Erythroblast (primary cell): ENCODE measurements around the gene RBM10.

Experiments
- DNase-seq, 2 experiments: peaks; one replicate each; lab custom pipeline; 2025; lab: John Stamatoyannopoulos, UW
- GATA1 ChIP-seq: IDR thresholded peaks from 2 replicates; pipeline ENCODE4 v1.6.1; 2011; ENCODE audit warnings: low read depth, mild to moderate bottlenecking, control low read depth, low read length, moderate library complexity
- POLR2A ChIP-seq: IDR thresholded peaks from 2 replicates; pipeline ENCODE4 v1.6.1; 2011; ENCODE audit warnings: mild to moderate bottlenecking, low read length

Gene RBM10

GRCh38 chrX:47166126-47166525, 21.1 kb downstream of the RBM10 start:
- DNase-seq, result no peak
- TF ChIP-seq POLR2A (no peak), GATA1 (no peak)

- TF ChIP-seq POLR2A (no peak), GATA1 (no peak)
- DNase-seq, result no peak
Observed at GRCh38 chrX:47168495-47169073, 23.6 kb downstream of the RBM10 start.

- TF ChIP-seq GATA1 (no peak), POLR2A (no peak)
- no peak for DNase-seq
Observed at GRCh38 chrX:47169273-47169672, 24.3 kb downstream of the RBM10 start.

- no peak for TF ChIP-seq POLR2A
- TF ChIP-seq GATA1, result no peak
- no peak for DNase-seq
Observed at GRCh38 chrX:47169726-47170515, 24.9 kb downstream of the RBM10 start.

- no peak for TF ChIP-seq GATA1
- DNase-seq, result no peak
Observed at GRCh38 chrX:47170861-47171692, 26.1 kb downstream of the RBM10 start.

GRCh38 chrX:47171996-47172395, 27.0 kb downstream of the RBM10 start:
- TF ChIP-seq POLR2A, result no peak
- TF ChIP-seq GATA1, result no peak
- DNase-seq, result no peak

- TF ChIP-seq GATA1 (no peak), POLR2A (no peak)
- no peak for DNase-seq
Observed at GRCh38 chrX:47172549-47172948, 27.5 kb downstream of the RBM10 start.

GRCh38 chrX:47172971-47173792, 28.2 kb downstream of the RBM10 start:
- DNase-seq, result no peak
- TF ChIP-seq GATA1 (no peak), POLR2A (no peak)

GRCh38 chrX:47174376-47174775, 29.4 kb downstream of the RBM10 start:
- no peak for DNase-seq
- no peak for TF ChIP-seq GATA1
- no peak for TF ChIP-seq POLR2A

- DNase-seq, result no peak
Observed at GRCh38 chrX:47174846-47175587, 30.0 kb downstream of the RBM10 start.

GRCh38 chrX:47175588-47175980, 30.6 kb downstream of the RBM10 start:
- TF ChIP-seq POLR2A (no peak), GATA1 (no peak)
- no peak for DNase-seq

More at GRCh38 chrX:47174846-47175587, 30.0 kb downstream of the RBM10 start:
- TF ChIP-seq GATA1, result no peak
- TF ChIP-seq POLR2A, result no peak

- DNase-seq, result no peak
- TF ChIP-seq GATA1 (no peak), POLR2A (no peak)
Observed at GRCh38 chrX:47176101-47176740, 31.2 kb downstream of the RBM10 start.
